NCI-H82 treated with DMSO at 0.1 percent for 48 hours (cell line): ENCODE data around the gene GARIN5A.

Experiments
- DNase-seq: peaks from one replicate; lab custom pipeline; 2025; ENCODE audit not compliant: unreplicated experiment; lab: John Stamatoyannopoulos, UW

Gene GARIN5A

GRCh38 chr19:50476224-50476906 lies at the start of gene GARIN5A, which contains the start of gene EMC10:
GARIN5A (minus strand) TSS chr19:50476848; CDS start chr19:50476388, 460 bp downstream.
EMC10 (plus strand) TSS chr19:50476507; CDS start chr19:50476545, 38 bp downstream.
- DNase-seq, result peak; percentile 40

DNA sequence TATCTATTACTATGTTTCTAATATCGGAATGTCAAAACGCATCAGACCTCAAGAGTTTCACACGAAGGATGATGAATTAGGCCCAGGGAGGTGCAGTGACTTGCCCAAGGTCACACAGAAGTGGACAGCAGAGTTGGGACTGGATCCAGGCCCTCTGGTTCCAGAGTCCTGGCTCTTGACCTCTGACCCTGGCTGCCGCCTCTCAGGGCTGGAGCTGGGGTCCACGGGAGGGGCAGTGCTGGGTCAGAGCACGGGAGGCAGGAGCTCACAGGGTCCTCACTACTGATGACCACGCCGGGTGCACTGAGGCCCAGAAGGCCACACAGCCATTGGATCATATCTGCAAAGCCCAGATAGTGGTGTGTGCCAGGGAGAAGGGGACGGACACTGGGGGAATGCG lies 46.2 kb upstream of the GARIN5A start:
- no peak for DNase-seq

DNA sequence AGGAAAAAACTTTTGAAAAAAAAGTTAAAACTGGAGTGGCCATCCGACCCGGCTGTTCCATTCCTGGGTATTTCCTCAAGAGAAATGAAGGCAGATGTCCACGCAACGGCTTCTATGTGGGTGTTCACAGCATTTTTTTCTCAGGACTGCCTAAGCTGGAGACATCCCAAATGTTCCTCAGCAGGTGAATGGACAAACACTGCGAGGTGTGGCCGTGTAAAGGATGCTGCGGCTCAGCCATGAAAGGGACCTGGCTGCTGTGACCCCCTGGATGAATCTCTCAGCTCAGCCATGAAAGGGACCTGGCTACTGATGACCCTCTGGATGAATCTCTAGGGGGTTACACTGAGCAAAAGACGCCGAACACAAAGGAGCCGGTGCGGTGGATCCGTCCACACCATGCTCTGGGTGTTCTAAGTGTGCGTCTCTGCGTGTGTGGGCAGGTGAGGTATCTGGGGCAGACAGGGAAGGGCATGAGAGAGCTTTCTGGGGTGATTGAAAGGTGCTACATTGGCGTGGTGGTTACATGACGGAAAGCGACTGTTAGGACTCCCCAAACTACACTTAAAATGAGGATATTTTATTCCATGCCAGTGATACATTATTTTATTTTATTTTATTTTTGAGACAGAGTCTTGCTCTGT lies 44.3 kb upstream of the GARIN5A start:
- no peak for DNase-seq

GRCh38 chr19:50519006-50519575 lies 42.4 kb upstream of the GARIN5A start:
- DNase-seq, result no peak

GRCh38 chr19:50518091-50519005 lies 41.7 kb upstream of the GARIN5A start:
- no peak for DNase-seq

- no peak for DNase-seq
Measured at GRCh38 chr19:50517704-50518075, 41.0 kb upstream of the GARIN5A start.

- DNase-seq, result no peak
Measured at GRCh38 chr19:50516964-50517703, 40.5 kb upstream of the GARIN5A start.

DNA sequence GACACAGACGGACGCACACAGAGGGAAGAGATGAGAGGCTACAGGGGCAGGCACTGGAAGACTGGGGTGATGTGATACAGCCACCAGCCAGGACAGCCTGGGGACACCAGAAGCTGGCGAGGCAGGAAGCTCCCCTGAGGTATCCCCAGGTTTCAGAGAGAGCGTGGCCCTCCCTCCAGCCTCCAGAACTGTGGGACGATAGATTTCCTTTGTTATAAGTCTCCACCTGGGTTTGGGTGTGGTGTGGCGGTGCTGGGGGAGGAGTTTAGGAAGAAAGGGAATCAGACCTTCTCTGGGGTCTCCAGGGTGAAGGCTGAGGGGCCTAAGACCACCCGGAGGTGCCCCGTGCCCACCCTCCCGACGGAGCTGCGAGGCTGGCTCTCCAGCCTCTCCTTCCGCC lies 39.8 kb upstream of the GARIN5A start:
- DNase-seq, result no peak

DNA sequence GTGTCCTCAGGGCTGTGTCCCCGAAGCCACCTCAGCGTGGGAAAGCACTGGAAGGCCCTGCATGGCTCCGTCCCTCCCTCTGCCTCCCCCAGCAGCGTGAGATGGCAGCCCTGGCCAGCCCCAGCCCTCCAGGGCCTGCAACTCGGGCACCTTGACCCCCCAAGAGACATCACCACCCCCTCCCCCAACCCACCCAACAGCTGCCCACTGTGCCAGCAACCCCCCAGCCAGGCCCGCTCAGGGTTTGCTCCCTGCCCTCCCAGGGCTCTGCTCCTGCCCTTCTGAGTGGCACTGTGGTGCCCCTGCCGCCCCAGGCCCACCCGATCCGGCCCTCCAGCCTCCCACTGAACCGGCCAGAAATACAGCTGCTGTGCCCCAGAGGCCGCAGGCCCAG lies 38.5 kb upstream of the GARIN5A start:
- no peak for DNase-seq

GRCh38 chr19:50514346-50515167 lies 37.9 kb upstream of the GARIN5A start:
- DNase-seq, result no peak

GRCh38 chr19:50513746-50514345 lies 37.2 kb upstream of the GARIN5A start, which contains the start of gene ASPDH:
ASPDH (minus strand) TSS chr19:50513913; CDS start chr19:50513823, 90 bp downstream.
- DNase-seq, result no peak

DNA sequence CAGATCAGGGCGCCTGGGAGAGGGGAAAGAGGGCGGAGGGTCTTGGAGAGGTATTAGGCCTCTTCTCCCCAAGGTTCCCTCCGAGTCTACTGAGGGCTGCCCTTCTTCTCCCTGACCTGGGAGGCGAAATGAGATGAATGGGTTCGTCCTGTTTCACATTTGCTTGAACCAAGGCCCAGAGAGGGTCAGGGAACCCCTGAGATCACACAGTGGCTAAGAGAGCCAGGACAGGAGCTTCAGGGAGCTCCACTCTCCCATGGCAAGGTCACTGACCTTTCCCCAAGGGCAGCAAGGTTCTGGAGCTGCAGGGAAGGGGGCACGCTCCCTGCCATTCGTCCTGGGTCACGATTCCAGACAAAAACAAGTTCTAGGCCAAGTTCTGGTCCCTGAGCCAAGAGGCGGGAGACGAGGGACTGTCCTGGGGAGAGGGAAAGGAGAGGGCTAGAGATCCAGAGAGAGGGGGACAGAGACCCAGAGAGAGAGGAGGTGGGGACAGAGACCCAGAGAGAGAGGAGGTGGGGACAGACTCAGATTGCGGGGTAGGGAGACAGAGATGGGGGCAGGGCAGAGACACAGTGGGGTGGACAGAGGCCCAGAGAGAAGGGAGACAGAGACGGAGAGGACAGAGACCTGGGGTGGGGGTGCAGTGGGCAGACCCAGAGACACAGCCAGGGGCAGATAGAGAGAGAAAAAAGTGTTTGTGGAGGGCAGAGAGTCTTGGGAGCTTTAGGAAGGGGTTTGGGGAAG lies 36.5 kb upstream of the GARIN5A start:
- no peak for DNase-seq

GRCh38 chr19:50512112-50512998 lies 35.7 kb upstream of the GARIN5A start:
- no peak for DNase-seq

DNA sequence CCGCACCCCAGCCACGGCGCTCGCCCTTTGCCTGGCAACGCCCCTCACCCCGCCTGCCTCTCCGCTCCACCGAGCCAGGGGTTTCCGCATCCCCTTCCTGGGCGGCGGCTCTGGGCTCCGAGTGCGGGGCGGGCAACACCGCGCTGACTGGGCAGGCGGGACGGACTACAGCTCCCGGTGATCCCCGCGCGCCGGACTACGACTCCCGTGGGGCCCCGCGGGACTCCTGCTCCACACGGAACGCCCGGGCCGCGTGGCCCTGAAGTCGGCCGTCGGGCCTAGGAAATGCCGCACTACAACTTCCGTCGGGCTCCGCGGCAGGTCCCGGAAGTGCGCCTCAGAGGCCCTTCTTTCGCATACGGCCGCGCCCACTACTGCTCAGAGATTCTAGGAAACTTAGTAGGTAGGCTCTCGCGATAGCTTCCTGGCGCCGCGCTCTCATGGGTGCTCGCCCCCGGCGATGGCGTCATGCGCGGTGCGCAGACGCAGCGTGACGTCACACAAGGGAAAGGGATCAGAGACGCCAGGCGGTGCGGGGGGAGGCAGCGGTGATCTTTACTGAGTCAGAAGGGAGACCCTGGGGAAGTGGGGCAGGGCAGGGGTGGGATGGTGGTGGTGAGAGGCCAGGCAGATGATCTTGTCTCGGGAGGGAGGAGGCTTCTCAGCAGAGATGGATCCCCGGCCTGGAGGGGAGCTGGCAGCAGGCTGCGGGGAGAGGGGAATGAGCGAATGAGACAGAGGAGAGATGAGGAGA lies 34.6 kb upstream of the GARIN5A start, which contains the start of gene JOSD2:
Gene JOSD2, minus strand, starts transcription at position 123 of the 754 bp plus-strand sequence. CDS start 760 bp downstream, outside the sequence.
- DNase-seq, result peak; percentile 93

DNA sequence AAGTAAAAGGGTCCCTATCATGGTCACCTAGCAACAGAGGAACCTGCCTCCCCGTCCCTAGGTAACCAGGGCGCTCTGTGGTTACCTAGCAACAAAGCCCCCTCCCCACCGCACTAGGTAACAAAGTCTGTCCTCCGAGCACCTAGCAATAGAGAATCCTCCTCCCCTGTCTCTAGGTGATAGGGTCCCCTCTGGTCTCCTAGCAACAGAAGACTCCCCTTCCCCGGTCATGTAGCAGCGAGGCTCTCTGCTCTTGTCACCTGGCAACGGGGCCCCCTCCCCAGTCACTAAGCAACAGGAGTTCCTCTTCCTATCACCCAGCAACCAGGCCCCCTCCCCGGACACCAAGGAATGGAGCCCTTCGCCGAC lies 34.0 kb upstream of the GARIN5A start:
- DNase-seq, result peak; percentile 27

DNA sequence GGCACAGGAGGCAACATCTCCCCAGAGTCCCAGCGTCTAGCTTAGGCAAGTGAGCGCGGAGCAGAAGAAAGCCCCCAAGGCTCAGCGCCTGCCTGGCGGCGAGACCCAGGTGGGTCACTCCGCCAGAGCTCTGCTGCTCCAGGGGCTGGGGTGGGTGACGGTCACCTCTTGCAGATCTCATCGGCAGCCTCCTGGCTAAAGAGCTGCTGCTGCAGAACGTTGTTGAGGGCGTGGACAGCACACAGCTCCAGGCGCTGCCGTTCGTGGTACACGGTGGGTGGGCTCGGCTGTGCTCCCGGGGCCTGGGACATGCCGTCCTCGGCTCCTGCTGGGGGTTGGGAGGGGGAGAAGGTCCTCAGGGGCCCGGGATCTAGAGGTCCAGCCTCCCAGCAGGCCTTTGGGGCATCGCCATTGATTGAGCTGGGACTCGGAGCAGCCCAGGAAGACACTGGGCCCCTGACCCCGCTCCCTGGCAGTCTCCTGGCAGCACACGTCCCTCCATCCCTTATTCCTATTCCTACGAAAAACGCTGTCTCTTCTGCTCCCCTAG lies 33.5 kb upstream of the GARIN5A start:
- DNase-seq, result no peak
